NCI-H2029 treated with DMSO at 0.1 percent for 48 hours (cell line): ENCODE measurements around the gene YPEL1.
"Not testable (repeated sequence)": the region's sequence is repeated elsewhere in the genome, so short reads cannot be mapped to it uniquely, and the experiment has no call there.

Experiments used
- DNase-seq: peaks from one replicate; lab custom pipeline; 2025; lab: John Stamatoyannopoulos, UW

YPEL1 gene

DNA sequence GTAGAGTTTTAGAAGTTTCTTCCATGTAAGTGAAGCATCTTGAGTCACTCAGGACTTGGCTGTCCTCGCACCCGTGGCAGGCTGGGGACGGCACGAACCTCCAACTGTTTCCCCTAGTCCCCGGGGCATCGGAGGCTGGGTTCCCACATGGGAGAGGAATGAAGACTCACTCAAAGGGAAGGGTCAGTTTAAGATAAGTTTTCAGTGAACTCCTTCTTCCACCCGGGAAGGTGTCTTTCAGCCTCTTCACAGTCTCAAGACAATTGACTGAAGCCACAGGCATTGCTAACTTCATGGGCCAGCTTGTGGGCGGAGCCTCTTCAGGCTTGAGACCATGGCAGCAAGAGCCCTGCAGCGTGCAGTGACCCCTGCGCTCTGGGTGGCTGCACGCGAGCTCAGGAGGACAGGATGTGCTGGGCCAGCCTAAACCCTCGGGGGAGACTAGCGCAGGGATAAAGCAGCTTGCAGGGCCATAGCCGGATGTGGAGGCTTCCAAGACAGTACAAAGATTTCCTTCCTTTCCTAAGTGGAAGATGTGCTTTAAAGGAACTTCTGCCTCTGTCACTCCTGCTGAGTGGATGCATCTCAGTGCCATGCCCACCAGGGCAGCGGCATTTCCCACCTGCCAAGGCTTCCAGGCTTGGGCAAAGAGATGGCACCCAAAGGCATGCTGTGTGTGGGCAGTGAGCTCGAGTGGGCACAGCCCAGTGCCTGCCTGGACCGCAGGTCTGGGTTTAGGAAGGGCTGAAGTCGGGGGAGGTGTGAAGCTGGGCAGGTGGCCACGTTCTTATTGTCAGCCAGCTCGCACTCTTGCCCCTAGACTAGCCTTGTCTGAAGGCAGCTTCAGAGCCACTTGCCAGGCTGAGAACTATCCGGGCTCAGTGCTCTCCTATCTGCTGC lies 36.9 kb downstream of the YPEL1 start:
- DNase-seq, result no peak

DNA sequence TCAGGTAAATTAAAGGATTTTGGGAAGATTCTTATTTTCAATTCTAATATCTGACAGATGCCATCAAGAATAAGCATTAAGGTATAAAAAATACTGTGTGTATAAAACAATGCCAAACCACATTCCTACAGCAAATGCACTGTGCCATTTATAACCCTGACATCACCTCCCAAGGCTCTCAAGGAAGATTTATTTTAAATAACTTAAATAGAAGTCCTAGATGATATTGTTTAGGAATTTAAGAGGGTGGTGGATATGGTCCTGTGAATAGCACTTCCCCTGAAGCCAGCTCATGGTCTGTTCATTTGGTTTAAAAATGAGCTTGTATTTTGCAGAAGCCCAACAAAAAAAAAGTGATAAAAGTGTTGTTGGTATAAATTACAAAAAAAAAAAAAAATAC lies 37.7 kb downstream of the YPEL1 start:
- DNase-seq, result no peak

DNA sequence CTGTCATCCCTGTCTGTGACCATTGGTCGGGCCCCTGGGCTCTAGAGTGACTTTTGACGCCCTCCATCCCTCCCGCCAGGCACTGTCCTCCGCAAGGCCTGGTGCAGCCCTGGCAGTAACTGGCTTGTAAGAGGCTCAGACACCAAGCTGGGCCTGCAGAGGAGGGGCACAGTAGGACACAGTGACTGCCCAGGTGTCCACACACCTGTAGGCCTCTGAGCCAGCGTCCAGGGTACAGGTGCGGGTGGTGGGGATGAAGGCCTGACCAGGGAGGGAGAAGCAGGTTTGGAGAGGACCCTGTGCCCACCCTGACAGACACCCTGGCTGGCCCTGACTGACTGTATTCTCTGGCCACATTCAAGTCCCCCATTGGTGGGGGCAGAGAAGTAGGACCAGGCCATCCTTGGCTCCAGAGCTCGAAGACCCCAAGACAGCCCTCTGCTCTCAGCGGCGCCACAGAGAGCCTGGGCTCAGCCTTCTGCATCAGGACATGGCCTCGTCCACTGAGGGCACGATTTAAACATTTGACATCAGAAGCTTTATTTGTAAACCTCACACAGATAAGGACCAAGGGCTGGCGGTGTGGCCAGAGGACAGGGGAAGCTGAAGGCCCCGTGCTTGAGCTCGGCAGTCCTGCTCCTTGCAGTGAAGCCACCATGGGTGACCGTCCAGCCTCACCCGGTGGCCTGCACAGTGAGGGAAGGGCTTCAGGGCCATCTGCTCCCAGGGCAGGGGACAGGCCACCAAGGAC lies 38.4 kb downstream of the YPEL1 start:
- DNase-seq, result no peak

DNA sequence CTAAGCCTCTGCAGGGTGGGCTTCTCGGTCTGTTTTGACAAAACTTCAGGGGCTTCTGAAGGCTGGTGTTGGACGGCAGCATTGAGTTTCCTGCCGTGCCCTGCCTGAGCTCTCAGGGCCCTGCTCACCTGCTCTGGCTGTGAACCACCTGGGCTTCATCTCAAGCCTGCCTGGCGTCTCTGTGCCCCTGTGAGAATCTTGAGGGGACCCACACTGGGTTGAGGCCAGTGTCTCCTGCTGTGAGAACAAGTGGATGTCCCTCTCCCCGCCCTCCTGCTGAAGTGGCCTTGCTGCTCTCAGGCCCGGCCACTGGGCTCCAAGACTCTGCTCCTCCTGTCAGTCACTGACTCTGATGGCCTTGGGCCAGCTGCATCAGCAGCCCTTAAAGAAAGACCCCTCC lies 39.5 kb downstream of the YPEL1 start:
- no peak for DNase-seq

DNA sequence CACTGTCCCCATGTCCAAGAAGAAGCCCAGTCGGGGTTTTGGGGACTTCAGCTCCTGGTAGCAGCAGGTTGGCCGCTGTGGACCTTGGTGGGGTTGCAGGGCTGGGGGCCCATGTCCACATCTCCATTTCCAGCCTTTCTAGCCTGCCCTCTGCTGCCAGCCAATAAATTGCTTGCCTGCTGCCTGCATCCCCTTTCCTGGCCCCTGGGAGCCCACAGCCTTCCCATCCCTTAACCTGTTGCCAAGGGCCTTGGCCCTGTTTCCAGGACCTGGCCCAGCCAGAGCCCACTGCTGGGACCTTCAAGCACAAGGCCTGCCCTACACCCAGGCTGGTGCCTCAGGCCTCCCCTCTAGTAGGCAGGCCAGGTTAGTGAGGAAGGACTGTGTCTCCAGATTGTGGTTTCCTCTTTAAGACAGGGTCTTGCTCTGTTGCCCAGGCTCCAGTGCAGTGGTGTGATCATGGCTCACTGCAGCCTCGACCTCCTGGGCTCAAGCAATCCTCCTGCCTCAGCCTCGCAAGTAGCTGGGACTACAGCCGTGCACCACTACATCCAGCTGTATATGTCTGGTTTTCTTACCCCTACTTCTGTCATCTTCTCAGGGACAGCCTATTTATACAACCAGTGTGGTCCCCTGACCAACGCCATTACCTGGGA lies 40.0 kb downstream of the YPEL1 start:
- DNase-seq, result no peak

DNA sequence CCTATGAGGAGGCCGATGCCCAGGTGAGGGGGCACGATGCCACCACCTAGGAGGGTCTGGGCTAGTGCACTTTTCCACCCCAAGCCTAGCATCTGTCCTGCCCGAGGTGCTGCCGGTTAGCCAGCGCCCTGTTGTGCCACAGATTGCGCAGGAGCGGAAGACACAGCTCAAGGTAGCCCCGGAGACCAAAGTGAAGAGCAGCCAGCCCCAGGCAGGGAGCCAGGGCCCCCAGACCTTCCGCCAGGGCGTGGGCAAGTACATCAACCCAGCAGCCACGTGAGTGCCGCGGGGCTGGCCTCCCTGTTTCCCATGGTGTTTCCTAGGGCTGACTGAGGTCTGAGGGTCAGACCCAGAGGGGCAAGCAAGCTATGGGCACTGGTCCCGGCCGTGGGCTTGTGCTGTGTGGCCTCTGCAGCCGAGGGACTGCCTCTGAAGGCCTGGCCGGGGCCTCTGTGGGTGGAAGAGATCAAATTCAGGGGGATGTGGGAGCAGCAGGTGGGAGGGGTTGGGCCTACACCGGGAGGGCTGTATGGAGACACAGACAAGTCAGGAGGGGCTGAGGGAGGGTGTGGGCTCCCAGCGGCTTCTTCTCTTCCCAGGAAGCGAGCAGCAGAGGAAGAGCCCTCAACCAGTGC lies 40.7 kb downstream of the YPEL1 start:
- DNase-seq, result no peak

DNA sequence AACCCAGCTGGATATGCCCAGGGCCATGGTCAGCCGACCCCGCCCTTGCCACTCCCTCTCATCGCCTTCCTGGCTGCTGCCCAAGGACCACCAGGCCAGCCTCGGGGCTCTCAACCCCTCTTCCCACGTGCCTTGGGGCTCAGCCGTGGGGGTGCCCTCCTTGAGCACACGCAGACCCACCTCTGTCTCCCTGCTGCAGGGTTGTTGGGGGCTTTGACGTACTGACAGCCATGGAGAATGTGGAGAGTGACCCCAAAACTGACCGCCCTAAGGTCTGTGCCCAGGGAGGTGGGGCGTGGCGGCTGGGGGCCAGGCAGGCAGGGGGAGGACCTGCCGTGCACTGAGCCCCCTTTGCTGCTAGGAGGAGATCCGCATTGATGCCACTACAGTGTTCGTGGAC lies 41.2 kb downstream of the YPEL1 start:
- DNase-seq, result no peak

DNA sequence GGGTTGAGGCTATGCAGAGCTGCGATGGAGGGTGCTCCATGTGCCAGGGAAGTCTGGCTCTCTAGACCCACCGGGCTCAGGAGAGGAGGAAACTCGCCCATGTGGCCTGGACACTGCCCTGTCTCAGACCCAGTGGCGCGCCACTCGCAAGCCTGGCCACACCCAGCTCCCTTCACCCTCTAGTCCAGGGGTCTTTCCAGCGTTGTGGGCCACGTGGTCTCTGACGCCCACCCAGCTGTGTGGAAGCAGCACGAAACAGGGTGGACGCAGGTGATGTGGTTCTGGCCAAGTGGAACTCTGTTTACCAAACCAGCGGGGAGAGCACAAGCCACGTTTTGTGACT lies 41.6 kb downstream of the YPEL1 start:
- DNase-seq, result no peak

DNA sequence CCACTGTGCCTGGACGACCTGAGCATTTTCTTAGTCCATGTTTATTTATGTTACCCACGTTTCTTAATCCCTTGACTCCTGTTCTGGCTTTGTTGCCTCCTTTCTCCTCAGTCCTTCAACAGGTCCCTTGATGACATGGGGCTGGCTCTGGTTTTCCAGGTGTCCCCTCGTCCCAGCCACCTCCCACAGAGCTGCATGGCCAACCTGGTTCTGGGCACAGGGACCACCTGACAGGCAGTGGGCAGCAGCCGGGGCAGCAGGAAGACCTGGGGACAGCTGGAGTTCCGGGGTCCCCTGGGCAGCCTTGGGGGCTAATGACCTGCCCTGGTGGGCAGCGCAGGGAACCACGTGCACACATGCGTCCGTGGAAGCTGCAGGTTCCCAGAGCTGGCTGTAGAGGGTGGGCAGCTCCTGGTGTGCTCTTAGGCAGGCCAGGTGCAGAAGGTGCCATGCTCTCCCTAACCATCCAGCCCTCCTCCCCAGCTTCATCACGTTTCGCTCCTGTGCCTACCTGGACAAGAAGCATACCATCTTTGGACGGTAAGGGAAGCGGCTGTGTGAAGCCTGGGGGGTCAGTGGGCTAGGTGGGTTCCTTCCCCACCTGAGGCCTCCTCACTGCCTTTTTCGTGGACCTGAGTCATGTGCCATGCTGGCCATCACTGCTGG lies 42.1 kb downstream of the YPEL1 start:
- no peak for DNase-seq

DNA sequence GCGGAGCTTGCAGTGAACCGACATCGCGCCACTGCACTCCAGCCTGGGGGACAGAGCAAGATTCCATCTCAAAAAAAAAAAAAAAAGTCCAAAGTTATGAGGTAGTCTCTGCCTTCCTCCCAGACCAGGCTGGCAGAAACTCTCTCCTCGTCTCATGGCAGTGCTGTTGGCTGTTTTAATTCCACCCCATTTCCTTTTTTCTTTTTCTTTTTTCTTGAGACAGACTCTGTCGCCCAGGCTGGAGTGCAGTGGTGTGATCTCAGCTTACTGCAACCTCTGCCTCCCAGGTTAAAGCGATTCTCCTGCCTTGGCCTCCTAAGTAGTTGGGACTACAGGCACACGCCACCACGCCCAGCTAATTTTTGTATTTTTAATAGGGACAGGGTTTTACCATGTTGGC lies 42.7 kb downstream of the YPEL1 start:
- DNase-seq, result not testable (repeated sequence)

DNA sequence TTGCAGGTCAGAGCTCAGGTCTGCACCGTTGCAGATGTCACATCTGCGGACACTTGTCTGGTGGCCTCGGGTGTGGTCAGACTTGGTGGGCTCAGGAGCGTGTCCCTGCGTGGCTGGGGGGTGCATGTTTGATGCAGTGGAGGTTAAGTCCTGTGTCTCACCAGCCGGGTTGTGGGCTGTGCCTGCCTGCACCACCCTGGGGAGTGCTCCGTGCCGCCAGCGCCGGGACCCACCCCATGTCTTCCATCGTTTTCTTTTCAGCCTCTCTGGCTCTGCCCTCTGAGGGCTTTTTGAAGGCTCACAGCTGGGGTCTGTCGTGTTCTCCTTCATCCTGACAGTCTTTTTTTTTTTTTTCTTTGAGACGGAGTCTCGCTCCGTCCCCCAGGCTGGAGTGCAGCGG lies 43.8 kb downstream of the YPEL1 start:
- no peak for DNase-seq

DNA sequence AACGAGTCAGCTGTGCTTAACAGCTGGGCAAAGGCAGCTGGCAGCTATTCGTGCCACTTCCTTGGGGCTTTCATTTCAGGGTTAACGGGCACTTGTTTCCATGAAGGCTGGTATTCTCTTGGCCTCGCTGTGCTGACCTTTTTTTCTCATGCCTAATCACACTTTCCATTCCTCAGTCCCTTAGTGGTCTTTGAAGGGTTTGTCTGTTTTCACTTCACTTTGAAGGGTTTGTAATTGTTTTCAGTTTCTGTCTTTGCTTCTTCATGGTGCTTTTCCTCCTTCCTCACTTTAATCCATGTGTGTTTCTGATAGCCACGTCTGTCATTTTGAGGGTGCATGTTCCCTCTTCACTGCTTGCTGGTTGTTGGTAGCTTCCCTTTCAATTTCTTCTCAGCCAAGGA lies 45.2 kb downstream of the YPEL1 start:
- no peak for DNase-seq

DNA sequence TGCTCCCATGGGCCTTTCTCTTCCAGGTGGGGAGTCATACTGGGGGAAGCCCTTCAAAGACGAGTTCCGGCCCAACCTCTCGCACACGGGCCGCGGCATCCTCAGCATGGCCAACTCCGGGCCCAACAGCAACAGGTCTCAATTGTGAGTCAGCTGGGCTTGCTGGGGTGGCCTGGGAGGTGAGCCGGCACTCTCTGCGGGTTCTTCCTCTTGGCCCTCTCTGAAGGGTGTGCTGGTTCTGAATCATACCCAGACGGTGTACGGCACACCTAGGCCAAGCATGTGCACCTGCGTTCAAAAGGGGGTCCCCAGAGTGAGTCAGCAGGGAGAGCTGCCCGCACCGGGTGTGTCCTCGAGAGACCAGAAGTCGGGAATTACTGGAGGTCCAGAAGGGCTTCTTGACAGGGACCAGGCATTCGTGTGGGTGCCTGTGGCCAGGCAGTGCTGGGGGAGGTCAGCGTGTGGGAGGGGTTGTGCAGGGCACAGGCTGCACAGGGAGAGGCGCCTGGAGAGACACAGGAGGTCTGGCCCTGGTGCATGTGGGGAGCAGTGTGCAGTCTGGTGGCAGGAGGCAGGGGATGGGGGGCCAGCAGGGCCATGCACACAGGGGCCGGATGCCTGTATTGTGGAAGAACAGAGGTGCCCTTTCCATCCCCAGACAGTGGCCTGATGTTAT lies 46.8 kb downstream of the YPEL1 start:
- no peak for DNase-seq

DNA sequence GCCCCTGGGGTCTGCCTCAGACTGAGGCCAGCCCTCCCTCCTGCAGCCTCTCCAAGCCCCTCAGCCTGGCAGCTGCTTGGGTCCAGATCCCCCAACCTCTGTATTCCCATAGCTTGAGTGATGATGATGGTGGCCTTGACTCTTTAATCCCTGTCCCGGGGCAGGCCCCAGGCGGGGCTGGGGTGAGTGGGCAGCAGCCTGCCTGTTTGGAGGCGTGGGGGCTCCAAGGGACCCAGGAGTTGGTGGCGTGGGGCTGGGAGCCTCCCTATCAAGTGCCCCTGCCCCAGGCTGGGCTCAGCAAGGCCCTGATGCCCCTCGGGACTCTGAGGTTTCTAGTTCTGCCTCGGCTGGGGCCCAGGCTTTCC lies 47.3 kb downstream of the YPEL1 start:
- DNase-seq, result no peak

DNA sequence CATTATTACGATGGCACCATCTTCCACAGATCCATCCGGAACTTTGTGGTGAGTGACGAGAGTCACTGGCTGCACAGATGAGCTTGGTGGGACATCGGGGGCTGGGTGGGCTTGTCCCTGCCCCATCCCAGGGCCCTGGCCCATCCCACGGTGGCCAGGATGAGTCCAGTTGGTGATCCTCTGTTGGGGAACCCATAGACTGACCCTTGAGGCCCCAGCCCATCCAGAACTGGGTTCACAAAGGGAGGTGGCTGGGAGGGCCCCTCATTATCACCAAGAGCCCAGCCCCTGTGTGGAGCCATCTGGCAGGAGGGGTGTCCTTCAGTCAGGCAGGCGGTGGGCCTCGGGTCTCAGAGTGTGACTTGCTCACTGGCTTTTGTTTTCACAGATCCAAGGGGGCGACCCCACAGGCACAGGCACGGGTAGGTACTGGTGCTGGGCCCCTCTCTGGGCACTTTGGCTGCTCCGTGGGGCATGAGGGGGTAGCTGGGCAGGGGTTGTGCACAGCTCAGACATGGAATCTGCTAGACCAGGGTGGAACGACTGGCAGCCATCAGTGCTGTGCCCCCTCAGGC lies 47.8 kb downstream of the YPEL1 start:
- no peak for DNase-seq

DNA sequence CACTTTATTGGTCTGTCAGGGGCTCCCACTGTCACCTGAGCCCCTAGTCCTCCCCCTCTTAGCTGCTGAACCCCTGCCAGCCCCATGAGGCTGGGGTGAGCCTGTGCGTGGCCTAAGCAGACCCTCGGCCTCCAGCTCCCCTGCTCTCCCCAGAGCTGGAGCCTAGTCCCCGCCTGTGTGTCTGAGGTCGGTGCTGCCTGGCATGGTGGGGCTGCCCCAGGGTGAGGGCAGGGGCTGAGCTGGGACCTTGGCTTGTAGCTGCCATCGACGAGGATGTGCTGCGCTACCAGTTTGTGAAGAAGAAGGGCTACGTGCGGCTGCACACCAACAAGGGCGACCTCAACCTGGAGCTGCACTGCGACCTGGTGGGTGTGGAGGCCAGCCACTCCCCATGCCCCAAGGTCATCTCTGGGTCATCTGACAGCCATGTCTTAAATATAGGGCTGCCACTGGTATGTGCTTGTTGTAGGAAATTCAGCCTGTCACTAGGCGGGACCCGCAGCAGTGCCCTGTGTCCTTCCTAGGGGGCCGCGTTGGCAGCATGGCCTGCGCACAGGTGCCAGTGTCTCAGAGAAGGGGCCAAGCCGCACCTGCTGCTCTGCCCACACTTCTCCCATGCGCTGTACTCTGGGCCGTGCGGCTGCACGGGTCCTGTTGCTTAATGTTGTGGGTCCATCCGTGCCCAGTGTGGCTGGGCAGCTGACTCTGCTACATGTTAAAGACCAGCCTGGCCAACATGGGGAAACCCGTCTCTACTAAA lies 48.8 kb downstream of the YPEL1 start:
- no peak for DNase-seq

DNA sequence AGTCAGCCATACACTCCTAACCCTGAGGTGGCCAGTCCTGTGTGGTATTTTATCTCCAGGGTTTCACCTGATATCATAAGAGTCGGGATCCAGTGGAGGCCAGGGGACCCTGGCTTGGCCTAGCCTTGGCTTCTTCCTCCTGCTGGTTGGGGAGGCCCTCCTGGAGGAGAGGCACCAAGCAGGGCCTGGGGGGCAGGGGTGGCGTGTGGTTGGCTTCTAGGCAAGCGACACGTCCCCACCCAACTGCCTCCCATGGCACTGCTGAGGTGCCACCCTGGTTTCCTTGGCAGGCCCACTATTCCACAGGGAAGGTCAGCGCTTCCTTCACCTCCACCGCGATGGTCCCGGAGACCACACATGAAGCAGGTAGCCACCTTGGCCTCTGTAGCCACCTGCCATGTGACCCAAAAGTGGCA lies 49.4 kb downstream of the YPEL1 start:
- DNase-seq, result no peak

DNA sequence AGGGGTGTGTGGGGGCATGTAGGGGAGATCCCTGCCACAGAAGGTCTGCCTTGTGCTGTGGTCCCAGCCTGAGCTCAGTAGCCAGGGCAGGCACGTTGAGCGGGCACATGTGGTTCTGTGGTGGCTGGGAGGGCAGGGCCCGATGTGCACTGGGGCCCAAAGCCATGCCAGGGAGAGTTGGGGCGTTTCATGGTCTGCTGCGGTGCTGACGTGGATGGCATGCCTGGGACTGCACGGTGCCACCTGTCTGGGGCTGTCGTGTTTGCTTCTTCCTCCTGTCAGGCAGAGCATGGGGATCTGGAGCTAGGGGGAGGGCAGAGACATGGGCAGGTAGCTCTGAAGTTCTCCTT lies 50.5 kb downstream of the YPEL1 start:
- DNase-seq, result no peak

DNA sequence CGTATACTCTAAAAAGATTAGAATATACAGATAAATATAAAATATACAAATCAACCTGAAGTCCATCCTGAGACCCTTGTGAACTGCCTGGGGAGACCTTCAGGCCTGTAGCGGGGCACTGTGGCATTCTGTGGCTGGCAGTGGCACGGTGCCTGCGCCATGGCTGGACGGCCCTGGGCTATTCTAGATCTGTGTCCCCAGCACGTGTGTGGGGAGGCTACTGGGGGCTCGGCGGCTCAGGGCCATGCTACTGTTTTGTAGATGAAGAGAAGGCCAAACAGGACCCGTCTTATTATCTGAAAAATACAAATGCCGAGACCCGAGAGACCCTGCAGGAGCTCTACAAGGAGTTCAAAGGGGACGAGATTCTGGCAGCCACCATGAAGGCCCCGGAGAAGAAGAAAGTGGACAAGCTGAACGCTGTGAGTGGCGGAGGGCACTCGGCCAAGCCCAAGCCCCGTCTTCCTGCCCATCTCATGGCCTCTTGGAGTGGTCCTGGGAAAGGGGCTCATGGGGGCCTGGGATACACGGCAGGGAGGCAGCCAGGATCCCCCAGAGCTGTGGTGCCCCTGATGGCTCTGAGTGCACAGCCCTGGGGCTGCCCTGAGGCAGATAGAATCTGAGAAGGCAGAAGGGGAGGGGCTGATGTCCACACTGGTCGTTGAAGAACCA lies 51.0 kb downstream of the YPEL1 start:
- DNase-seq, result no peak

DNA sequence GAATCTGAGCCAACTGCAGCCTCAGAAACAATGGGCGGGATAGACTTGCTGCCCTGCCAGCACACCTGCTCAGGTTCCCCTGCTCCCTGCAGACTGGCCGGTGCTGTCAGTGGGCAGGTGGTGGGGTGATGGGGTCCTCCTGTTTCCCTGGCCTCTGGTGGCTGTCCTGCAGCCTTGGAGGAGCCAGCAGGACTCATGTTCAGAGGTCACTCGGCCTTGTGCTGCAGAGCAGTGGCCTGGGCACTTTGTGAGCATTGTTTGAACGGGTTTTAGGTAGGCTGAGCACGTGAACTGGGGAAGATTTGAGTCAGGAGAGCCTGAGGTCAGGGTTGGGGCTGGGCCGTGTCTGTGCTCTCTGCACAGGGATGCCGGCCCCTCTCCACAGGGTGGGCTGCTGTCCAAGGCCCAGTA lies 52.2 kb downstream of the YPEL1 start:
- no peak for DNase-seq
